DMS53 treated with DMSO at 0.1 percent for 48 hours (cell line): Measurements from ENCODE around the gene THSD4.
"Not testable (repeated sequence)": the region's sequence is repeated elsewhere in the genome, so short reads cannot be mapped to it uniquely, and the experiment has no call there.

Experiments
- DNase-seq: peaks from one replicate; lab custom pipeline; 2025; ENCODE audit not compliant: unreplicated experiment; lab: John Stamatoyannopoulos, UW

The THSD4 gene

GRCh38 chr15:71702496-71702895 lies 587.2 kb downstream of the THSD4 start:
- no peak for DNase-seq

- no peak for DNase-seq
These were observed 589.9 kb downstream of the THSD4 start for GRCh38 chr15:71705151-71705550.

GRCh38 chr15:71706461-71707229 lies 591.4 kb downstream of the THSD4 start:
- DNase-seq, result no peak

- DNase-seq, result no peak
These were observed 592.2 kb downstream of the THSD4 start for GRCh38 chr15:71707230-71708050.

- DNase-seq, result no peak
These were observed 592.8 kb downstream of the THSD4 start for GRCh38 chr15:71708051-71708429.

GRCh38 chr15:71708741-71709140 lies 593.5 kb downstream of the THSD4 start:
- DNase-seq, result no peak

GRCh38 chr15:71709808-71710418 lies 594.6 kb downstream of the THSD4 start:
- DNase-seq, result no peak

GRCh38 chr15:71712182-71712581 lies 596.9 kb downstream of the THSD4 start:
- DNase-seq, result no peak

GRCh38 chr15:71713191-71713809 lies 598.0 kb downstream of the THSD4 start:
- DNase-seq, result no peak

- no peak for DNase-seq
These were observed 600.6 kb downstream of the THSD4 start for GRCh38 chr15:71715914-71716313.

- peak; percentile 10 for DNase-seq
These were observed 601.7 kb downstream of the THSD4 start for GRCh38 chr15:71716990-71717389.

- DNase-seq, result no peak
These were observed 603.0 kb downstream of the THSD4 start for GRCh38 chr15:71718116-71718910.

GRCh38 chr15:71723344-71723743 lies 608.1 kb downstream of the THSD4 start:
- DNase-seq, result no peak

- not testable (repeated sequence) for DNase-seq
These were observed 610.1 kb downstream of the THSD4 start for GRCh38 chr15:71725207-71725955.

GRCh38 chr15:71728881-71729280 lies 613.6 kb downstream of the THSD4 start:
- no peak for DNase-seq

GRCh38 chr15:71729319-71729718 lies 614.0 kb downstream of the THSD4 start:
- no peak for DNase-seq

GRCh38 chr15:71730277-71731144 lies 615.2 kb downstream of the THSD4 start:
- peak; percentile 45 for DNase-seq

- DNase-seq, result no peak
These were observed 617.4 kb downstream of the THSD4 start for GRCh38 chr15:71732636-71733035.

- DNase-seq, result no peak
These were observed 617.9 kb downstream of the THSD4 start for GRCh38 chr15:71733122-71733521.
